NCI-H2196 treated with DMSO at 0.1 percent for 48 hours (cell line): ENCODE results near the gene TRIM40.
"Not testable (repeated sequence)": the region's sequence is repeated elsewhere in the genome, so short reads cannot be mapped to it uniquely, and the experiment has no call there.

Experiments
- DNase-seq: peaks from one replicate; lab custom pipeline; 2025; ENCODE audit not compliant: unreplicated experiment; lab: John Stamatoyannopoulos, UW

TRIM40 gene

DNA sequence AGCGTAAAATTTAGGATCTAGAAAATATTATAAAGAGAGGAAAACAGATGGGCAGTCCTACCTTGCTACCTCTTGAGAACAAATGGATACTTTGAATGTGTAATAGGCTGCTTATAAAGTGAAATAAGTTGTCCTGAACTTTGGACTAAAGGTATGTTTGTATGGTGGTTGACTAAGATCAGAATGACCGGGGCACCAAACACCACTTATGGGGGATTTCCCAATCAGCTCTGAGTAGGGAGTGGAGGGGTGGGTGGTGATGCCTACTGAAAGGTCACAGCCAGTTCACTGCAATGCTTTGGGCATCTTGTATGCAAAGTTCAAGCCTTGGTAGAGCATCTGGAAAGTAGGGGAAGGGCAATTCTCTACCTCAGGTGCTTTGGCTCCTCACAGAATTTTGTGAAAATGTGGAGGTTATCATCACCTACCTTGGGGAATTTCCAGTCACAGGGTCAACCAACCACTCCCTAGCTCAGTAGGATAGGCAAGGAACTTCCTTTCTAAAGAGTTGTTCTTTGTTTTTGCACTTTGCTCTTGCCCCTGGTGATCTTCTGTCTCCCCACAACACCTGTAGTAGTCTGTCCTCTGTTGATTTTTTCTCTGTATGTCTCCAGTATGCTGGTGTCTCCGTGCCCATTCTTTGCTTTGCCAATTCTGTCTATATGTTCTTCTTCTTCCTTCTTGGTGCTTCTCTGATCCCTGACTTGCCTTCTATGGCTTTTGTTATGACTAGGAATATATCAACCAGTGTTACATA is 22.8 kb upstream of the TRIM40 start, which contains the start of gene TRIM31:
Gene TRIM31 (minus strand): TSS at position 88 of the 757 bp plus-strand sequence. CDS start 285 bp downstream, outside the sequence.
- no peak for DNase-seq

DNA sequence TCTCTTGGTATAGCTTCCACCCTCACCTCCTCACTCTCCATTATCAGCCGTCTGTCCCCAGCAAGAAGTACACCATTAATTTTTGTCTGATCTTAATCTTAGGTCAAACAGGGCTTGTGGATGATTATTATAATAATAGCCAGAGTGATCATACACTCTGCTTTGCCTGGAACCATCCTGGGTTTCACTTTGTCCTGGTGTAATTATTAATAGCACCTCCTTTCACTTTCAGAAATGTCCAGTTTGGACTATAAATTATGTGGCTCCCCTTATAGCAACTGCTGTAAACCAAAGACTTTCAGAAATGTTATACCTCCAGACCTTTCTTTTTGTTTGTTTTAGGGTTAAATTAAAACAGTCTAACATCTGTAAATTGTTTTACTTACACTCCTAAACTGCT is 22.1 kb upstream of the TRIM40 start:
- DNase-seq = no peak

DNA sequence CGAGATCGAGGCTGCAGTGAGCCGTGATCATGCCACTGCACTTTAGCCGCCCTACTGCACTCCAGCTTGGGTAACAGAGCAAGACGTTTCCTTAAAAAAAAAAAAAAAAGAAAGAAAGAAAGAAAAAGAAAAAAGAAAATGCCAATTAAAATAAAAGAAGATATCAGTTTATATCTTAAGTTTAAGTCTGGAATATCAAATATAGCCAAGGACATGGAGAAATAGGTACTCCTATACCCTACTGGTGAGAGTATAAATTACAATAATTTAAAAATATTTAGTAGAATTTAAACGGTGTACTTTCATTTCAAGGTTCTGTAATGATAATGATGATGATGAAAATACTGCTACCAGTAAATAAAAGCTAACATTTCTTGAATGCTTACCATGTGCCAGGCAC is 19.2 kb upstream of the TRIM40 start:
- DNase-seq = no peak

DNA sequence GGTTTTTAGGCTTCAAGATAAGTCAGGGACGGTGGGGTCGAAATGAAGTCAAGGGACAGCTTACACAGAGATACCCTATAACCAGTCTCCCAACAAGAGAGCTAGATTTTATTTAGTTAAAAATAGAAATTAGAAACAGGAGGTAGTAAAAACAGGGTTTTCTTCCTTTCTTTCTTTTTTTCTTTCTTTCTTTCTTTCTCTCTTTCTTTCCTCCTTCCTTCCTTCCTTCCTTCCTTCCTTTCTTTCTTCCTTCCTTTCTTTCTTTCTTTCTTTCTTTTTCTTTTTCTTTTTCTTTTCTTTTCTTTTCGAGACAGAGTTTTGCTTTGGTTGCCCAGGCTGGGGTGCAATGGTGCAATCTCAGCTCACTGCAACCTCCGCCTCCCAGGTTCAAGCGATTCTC is 17.2 kb upstream of the TRIM40 start:
- not testable (repeated sequence) for DNase-seq

DNA sequence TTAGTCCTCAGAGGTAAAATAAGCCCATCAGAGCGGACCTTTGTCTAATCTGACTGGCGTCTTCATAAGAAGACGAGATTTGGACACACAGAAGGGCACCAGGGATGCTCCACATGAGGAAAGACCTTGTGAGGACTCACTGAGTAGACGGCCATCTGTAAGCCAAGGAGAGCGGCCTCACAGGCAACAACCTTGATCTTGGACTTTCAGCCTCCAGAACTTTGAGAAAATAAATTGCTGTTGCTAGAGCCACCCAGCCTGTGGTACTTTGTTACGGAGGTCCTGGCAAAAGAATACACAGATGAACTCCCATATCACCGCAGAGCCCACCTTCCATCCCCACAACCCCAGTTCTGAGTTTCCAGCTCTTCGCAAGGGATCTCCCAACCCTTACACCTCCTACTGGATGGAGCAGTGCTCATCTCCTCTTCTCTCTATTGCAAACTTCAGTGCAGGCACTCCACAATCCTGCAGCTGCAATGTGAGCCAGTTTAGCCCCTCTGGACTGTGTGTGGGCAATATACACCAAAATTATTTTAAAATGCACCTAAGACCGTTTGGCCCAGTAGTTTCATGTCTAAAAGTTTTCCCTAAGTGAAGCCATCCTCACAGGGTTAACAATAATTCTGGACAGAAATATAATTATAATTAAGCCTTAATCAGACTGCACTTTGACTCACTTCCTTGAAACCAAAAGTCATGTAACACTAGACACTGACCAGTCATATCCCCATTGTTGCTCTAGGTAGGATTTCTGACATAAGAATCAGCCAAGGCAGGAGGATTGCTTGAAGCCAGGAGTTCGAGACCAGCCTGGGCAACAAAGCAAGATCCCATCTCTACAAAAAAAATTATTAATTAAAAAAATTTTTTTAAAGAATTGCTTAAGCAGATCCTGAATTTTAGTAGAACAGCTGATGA is 14.2 kb upstream of the TRIM40 start:
- DNase-seq = no peak

DNA sequence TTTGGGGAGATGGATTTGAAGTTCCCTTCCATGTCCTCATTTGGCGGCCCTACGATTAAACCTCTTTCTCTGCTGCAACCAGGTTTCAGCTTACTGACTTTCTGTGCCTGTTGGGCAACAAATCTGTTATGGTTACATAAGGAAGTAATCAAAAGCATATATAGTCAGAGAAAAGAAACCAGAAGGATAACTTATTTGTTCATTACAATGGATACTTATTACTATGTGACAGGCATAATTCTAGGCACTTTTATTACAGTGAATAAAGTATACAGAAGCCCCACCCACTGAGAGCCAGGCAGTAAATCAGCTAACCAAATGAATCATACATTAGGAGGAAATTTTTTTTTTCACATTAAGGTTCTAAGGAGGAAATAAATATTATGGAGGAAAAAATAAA is 13.4 kb upstream of the TRIM40 start:
- DNase-seq = no peak

DNA sequence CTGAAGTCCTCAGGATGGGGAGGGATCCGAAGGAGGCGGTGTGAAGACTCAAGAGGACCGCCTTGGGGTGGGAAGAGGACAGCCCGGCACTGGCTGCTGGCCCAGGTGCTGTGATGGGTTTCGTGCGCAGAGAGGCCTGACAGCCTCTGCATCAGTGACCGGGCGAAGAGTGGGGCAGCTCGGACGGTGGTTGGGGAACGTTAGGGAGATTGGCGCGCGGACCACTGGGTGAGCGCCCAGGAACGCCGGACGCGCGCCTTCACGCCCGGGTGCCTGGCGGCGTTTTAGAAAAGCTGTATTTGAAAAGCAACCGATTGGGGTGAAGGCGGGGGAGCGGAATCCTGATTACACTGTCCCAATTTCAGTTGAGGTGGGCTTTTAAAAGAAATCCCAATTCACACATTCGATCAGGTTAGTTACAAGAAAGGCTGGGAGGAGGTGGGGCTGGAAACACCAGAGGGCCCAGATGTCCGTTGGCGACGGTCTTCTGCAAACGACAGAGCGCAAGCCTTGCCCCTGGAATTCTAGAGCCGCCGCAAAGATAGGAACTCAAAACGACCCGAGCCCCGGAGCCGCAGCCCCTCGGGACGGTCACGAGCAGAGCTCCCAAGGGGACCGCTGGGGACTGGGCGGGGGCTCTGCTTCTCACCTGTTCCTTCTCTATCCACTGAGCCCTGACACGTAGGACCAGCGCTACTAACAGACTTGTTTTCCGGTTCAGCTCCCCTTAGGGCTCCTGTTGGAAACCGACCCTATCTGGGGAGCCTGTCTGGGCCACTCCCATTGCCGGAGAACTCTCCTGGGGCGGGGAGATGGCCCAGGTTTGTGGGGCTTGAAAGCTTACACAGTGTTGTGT is 8.5 kb upstream of the TRIM40 start:
- no peak for DNase-seq

DNA sequence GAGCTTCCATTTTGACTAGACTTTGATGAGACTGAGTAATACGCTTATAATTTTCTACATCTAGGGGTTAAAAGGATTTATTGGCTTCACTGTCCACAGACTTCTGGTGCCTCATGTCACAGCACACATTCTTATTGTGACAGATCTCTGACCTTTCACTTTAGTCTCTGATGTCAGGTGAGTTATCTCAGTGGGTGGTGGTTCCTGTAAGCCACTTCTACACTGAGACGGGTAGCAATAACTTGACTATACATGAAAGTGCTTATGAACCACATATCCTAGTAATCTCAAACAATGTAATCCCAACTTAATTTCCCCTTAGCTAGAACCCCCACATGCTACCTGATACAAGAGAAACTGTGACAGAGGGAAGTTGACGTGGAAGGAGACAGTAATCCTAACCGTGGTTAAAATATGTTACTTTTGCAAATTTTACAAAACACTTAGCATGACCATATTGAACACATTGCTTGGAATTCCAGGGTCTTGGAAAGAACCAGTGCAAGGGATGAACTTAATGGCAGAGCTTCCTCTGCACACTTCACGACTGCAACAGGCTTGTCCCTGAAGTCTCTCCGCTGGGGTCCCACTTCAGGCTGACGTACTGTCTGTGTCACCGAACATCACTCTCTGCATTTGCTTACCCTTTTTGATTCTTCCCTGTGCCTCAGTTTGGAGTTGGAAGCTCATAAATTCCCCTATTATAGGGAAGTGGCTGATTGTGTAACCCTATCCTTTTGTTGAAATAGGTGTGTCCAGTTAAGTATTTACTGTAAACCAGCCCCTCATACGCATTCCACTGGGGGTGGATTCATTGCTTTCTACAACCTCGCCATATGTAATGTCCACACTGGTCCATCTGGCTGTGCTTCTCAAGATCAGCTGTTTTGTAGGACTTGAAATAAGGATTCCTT is 6.4 kb upstream of the TRIM40 start:
- no peak for DNase-seq

DNA sequence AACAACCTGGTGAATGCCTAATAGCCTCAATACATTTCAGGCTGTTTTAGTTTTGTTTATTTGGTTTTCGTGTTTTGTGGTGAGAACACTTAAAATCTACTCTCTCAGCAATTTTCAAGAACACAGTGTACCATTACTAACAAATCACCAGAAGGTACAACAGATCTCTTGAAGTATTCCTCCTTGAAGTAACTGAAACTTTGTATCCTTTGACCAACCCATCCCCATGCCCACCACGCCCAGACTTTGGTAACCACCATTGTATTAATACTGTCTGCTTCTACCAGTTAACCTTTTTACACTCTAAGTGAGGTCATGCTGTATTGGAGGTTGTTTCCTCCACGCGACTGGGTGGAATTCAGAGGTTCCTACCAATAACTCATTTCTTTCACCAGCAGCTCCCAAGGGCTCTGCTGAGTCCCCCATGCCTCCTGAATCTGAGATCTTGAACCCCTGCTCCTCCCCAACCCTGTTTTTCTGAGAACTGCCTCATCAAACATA is 5.7 kb upstream of the TRIM40 start:
- DNase-seq = no peak

DNA sequence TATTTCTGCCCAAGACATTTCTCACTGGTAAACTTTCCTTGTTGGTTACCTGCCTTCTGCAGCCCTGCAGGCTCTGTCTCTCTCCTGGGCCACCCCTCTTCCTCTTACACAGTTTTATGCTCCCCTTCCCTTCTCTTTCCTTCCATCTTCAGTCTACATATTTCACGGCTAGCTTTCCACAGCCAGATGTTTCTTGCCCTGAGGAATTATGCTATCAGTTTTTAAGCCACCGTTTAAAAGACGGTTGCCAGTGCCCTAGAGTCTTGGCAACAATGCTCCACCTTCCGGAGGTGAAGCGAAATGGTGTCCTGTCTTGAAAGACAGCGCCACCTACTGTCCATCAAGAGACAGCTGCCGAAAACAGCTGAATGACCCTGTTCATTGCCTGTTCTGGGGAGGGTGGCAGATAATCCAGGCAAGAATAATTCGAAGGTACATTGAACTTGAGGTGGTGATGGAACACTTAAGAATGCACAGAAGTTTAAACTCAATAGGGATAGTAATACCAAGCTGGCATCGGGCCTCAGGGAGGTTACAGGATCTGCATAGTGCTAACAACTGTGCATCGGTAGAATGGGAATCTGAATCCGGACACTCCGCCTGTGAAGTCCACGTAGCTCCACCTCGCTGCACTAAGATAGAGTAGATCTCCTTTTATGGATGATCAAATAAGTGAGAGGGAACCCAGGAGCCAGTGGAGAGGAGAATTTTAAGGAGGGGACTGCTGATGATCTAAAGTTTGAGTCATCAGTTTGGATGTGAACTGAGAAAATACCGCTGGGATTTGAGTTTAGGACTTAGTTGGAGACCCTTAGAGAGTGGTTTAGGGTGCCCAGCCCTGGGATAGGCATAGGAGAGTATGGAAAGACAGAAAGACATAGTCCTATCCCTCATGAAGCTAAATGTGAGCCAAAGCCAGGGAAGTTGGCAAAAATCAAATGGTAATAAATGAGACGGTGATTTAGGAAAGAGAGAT is 4.8 kb upstream of the TRIM40 start:
- peak; percentile 85 for DNase-seq

DNA sequence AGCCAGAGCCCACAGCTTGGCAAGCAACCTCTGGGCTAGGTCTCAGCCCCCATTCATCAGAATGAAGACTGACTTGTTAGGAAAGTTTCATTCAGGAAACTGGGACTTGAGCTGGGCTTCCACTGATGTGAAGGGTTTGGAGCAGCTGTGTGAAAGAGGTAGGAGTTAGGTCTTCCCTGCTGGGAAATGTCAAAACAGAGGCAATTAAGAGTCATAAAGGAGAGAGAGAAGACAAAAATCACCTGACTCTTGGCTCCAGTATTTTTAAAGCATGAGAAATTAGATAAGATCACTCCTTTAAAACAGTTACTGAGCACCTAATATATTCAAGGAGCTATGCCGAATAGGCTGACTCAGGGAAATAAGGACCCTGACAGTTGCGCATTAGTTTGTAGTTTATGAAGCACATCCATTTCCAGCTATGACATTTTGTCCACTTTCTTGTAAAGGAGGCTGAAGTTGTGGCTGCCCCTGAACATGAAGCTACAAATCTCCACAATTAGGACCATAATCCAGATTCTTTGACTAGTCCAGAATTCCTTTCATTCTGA is 3.9 kb upstream of the TRIM40 start:
- DNase-seq = no peak

DNA sequence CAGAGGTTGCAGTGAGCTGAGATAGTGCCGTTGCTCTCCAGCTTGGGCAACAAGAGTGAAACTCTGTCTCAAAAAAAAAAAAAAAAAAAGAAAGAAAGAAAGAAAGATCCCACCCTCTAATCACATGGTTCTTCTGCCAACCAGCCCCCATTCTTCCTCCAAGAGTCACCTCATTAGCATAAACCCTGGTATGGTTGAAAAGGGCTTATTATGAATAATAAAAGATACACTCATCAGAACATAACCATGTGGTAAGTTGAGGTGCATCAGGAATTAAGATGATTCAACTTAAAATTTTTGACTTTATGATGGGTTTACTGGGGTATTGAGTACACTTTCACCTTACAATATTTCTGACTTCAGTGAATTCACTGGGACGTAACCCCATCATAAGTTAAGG is 793 bp upstream of the TRIM40 start:
- DNase-seq = no peak

DNA sequence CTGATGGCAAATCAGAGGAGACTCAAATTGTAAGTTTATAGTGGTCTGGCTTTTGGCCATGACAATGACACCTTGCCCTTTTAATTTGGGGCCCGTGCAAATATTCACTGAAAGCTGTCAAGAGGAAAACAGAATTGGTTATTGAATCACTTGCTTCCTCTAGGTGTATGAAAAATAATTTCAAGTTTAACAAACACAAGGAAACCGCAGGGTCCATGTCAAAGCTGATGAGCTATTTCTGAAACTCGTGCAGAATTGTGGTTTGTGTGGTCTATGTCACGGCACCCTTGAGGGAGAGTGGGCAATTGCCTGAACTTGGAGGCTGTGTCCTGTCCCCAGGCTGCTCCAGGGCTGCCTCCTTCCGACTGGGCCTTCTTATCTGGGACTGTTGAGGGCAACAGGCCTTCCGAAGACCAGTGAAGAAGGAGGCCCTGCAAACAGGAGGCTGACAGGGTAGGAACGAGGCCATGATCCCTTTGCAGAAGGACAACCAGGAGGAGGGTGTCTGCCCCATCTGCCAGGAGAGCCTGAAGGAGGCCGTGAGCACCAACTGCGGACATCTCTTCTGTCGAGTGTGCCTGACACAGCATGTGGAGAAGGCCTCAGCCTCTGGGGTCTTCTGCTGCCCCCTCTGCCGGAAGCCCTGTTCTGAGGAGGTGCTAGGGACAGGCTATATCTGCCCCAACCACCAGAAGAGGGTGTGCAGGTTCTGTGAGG is 788 bp downstream of the TRIM40 start:
- no peak for DNase-seq

DNA sequence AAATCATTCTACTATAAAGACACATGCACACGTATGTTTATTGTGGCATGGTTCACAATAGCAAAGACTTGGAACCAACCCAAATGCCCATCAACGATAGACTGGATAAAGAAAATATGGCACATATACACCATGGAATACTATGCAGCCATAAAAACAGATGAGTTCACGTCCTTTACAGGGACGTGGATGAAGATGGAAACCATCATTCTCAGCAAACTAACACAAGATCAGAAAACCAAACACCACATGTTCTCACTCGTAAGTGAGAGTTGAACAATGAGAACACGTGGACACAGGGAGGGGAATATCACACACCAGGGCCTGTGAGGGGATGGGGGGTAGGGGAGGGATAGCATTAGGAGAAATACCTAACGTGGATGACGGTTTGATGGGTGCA is 4.3 kb downstream of the TRIM40 start:
- DNase-seq = not testable (repeated sequence)

DNA sequence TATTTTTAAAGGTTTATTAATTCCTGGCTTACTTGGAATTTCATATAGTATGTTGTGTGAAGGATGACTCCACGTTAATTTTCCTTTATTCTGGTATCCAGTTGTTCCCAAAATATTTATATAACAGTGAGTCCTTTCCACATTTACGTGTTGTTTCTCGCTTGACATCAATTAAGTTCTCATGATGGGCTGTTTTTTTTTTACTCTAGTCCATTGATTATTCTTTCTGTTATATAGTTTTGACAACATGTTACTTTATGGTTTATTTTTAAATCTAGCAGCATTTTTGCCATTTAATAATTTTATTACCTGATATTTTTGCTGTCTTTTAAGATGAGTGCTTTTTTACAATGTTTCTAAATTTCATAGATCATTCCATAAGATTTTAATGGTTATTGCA is 6.7 kb downstream of the TRIM40 start:
- DNase-seq = no peak

DNA sequence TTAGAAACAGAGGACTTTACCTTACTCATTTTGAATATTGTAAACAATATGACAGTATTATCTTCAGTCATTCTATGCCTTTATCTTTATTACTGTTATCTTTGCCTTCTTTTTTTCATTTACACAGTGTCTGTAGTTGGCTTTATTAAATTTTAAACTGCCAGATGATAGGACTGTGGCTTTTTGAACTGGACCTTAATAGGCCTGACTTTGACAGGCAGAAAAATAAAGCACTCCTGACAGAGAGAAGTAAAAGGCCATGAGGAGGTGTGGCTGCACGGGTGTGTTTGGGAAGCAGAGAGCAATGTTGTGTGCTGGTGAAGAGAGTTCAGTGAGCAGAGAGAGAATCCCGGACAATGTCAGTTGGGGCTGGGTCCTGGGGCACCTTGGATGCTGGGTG is 7.8 kb downstream of the TRIM40 start:
- no peak for DNase-seq

DNA sequence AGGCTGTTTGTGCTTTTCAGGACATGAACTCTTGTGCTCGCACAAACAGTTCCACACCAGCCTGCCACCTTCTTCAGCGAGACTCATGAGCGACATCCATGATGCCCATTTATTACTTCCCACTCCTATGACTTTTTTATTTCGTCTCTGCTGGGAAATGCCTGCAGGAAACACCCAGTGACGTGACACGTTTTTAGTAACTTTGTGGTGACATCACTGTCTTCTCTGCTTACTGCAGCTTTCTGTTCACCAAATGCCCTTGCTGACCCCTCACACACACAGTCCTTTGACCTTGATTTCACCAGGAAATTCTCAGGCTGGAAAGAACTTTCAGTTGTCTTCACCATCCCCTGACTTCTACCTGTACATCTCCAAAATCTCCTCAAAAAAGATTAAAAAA is 8.9 kb downstream of the TRIM40 start:
- no peak for DNase-seq

DNA sequence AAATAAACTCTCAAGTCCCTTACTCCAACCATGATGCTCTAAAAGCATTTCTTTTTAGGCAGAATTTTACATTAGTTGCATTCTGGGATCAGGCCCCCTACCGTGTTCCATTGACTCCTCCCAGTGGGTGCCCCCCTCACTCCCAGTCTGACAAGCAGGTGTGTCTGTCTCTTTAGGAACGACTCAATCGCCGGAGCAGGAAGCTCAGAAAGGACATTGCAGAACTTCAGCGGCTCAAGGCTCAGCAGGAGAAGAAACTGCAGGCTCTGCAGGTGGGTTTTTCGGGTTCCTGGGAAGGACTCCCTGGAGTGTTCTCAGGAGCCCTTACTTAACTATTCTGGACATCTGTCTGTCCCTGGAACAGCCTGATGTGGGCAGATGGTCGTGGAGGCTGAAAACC is 9.9 kb downstream of the TRIM40 start:
- no peak for DNase-seq
